ENCODE results near the gene ATP6V0A4.

Gene ATP6V0A4

DNA sequence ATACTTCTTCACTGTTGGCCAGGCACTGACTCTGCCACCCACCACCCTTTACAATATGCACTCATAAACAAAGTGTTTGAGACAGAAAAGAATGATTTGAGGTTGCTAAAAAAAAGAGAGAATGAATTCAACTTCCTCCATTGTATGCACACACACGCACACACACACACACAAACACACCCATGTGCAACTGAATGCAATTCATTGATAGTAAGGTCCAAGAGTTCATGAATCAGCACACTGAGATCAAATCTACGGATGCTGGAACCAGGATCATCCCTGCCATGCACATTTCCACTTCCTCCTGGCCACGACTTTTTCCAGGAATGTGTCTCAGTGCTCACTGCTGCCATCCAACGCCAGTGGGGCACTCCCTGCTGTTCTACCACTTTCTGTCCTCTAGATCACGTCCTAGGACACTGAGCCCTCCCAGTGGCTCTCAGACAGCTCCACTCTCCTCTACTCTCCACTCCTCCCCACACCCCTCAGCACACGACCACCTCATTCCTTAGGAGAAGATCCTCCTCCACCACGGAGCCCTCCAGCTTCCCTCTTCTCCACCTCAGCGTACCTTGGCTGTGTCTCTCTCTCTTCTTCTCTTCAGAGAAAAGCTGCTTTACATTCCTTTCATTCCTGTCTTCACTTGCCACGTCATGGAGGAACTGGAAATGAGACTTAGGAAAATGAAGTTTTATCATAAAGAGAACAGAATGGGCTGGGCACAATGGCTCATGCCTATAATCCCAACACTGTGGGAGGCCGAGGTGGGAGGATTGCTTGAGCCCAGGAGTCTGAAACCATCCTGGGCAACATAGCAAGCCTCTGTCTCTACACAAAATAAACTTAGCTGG, 12.2 kb downstream of the ATP6V0A4 start:
- Mint-ChIP-seq H3K9me3 (peaks cover 10 to 14% of the 10 kb centered on the region in 2 donors), H3K4me3 (no peak overlapping the region), H3K27ac (no peak overlapping the region), H3K4me1 (no peaks in the 10 kb centered on the region), H3K27me3 (peaks cover 8 to 9% of the 10 kb centered on the region in 2 donors), H3K36me3 (peaks cover 1 to 3% of the 10 kb centered on the region in 2 donors)
- no peak for ATAC-seq (replicated peaks)
- no peak for DNase-seq

GRCh38 chr7:138784692-138785091, 13.3 kb downstream of the ATP6V0A4 start:
- Mint-ChIP-seq H3K27me3 (peaks cover 8 to 9% of the 10 kb centered on the region in 2 donors), H3K27ac (no peak overlapping the region), H3K9me3 (peaks cover 11 to 14% of the 10 kb centered on the region in 2 donors), H3K36me3 (peaks cover 1 to 3% of the 10 kb centered on the region in 2 donors), H3K4me3 (no peak overlapping the region), H3K4me1 (no peaks in the 10 kb centered on the region)
- ATAC-seq (replicated peaks) (no peak), DNase-seq (no peak)

GRCh38 chr7:138781004-138781403, 17.0 kb downstream of the ATP6V0A4 start:
- ATAC-seq (replicated peaks) (no peak), DNase-seq (no peak)
- H3K4me3 Mint-ChIP-seq: no peak overlapping the region
- H3K4me1 Mint-ChIP-seq: no peaks in the 10 kb centered on the region
- H3K36me3 Mint-ChIP-seq: peaks cover 0 to 1% of the 10 kb centered on the region in 2 donors
- H3K27me3 Mint-ChIP-seq: peaks cover 7 to 8% of the 10 kb centered on the region in 2 donors
- no peak overlapping the region for H3K27ac Mint-ChIP-seq
- H3K9me3 Mint-ChIP-seq: peaks cover 4 to 6% of the 10 kb centered on the region in 2 donors

GRCh38 chr7:138776166-138776833, 21.7 kb downstream of the ATP6V0A4 start:
- no peak for ATAC-seq (replicated peaks)
- no peaks in the 10 kb centered on the region for H3K36me3 Mint-ChIP-seq

GRCh38 chr7:138773817-138774216, 24.2 kb downstream of the ATP6V0A4 start:
- ATAC-seq (replicated peaks) (no peak), DNase-seq (no peak)
- no peaks in the 10 kb centered on the region for H3K9me3 Mint-ChIP-seq
- no peak overlapping the region for H3K4me3 Mint-ChIP-seq
- no peaks in the 10 kb centered on the region for H3K36me3 Mint-ChIP-seq
- H3K4me1 Mint-ChIP-seq: no peaks in the 10 kb centered on the region
- H3K27ac Mint-ChIP-seq: no peak overlapping the region
- peaks cover 5 to 10% of the 10 kb centered on the region in 2 donors for H3K27me3 Mint-ChIP-seq

More at GRCh38 chr7:138776166-138776833, 21.7 kb downstream of the ATP6V0A4 start:
- peaks cover 0 to 1% of the 10 kb centered on the region in 2 donors for H3K9me3 Mint-ChIP-seq
- peaks cover 4 to 5% of the 10 kb centered on the region in 2 donors for H3K27me3 Mint-ChIP-seq
- no peak overlapping the region for H3K27ac Mint-ChIP-seq
- no peak overlapping the region for H3K4me3 Mint-ChIP-seq
- no peaks in the 10 kb centered on the region for H3K4me1 Mint-ChIP-seq
- no peak for DNase-seq

GRCh38 chr7:138773176-138773575, 24.8 kb downstream of the ATP6V0A4 start:
- ATAC-seq (replicated peaks) (no peak), DNase-seq (no peak)
- no peaks in the 10 kb centered on the region for H3K36me3 Mint-ChIP-seq
- no peak overlapping the region for H3K4me3 Mint-ChIP-seq
- no peak overlapping the region for H3K27ac Mint-ChIP-seq
- H3K27me3 Mint-ChIP-seq: peaks cover 5 to 10% of the 10 kb centered on the region in 2 donors
- H3K9me3 Mint-ChIP-seq: no peaks in the 10 kb centered on the region
- H3K4me1 Mint-ChIP-seq: no peaks in the 10 kb centered on the region

DNA sequence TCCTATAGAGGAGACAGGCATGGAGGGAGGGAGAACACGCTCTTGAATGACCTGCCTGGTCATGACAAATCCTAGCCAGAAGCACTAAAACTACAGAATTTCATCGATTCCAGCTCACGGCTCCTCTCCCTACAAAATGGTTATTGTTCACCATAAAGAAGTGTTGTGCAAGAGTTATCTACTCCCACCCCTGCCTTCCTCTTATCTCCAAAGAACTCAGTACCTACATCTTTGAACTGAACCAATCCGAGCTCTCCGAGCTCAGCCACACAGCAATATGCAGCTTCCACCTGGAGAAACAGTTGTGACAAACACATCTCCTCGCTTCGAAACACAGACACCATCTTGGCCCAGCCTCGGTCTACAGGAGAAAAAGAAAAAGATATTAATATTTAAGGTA, 27.1 kb downstream of the ATP6V0A4 start:
- Mint-ChIP-seq H3K27me3 (peaks cover 5 to 10% of the 10 kb centered on the region in 2 donors), H3K4me1 (no peaks in the 10 kb centered on the region), H3K9me3 (no peaks in the 10 kb centered on the region)

DNA sequence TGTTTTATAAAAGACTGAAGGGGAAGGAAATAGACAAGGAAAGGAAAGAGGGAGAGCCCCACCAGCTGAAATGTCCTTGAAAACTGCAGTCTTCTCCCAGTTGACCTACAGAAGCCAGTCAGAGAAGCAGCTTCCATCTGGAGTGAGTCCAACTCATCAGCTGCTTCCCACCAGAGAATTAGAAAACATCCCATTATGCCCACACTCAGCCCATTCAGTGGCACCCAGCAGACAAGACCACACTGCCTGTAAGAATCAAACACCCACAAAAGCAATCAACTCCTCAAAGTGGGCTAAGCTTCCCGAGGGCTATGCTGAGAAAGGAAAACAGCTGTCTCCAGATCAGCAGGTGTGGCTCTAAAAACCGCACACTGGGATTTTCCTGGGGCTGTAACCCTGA, 29.8 kb downstream of the ATP6V0A4 start:
- ATAC-seq (replicated peaks): no peak
- H3K4me3 Mint-ChIP-seq: no peak overlapping the region
- H3K4me1 Mint-ChIP-seq: no peaks in the 10 kb centered on the region
- no peak for DNase-seq
- H3K9me3 Mint-ChIP-seq: no peaks in the 10 kb centered on the region
- no peak overlapping the region for H3K27ac Mint-ChIP-seq
- no peaks in the 10 kb centered on the region for H3K36me3 Mint-ChIP-seq
- H3K27me3 Mint-ChIP-seq: peaks cover 2 to 7% of the 10 kb centered on the region in 2 donors

More for the DNA sequence above, 27.1 kb downstream of the ATP6V0A4 start:
- no peak overlapping the region for H3K4me3 Mint-ChIP-seq
- no peaks in the 10 kb centered on the region for H3K36me3 Mint-ChIP-seq
- ATAC-seq (replicated peaks): no peak
- no peak overlapping the region for H3K27ac Mint-ChIP-seq
- no peak for DNase-seq

DNA sequence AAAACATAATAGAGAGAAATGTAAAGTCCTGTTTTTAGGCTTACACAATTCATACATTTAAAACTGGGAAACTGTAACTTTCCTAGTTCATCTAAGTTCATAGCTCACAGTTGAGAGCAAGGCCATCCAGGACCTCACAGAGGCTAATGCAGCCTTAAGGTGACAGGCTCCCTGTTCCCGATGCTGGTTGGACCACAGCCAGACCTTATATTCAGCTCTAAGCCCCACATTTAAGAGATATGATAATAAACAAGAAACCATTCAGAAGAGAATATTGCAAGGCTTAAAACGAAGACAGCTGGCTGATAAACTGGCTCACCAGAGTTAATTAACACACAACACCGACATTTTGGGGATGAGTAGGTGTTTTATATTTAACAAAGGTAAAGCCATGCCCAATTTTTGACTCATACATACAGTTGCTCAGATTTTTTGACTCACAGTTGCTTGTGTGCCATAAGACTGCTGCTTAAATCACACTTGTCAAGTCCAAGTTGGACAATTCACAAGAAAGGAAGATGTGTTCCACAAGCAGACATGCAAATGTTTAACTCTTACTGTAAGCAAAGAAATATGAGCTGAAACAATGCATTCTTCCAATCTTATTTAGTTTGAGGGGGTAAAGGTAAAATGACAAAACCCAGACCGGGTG, 41.3 kb downstream of the ATP6V0A4 start:
- Mint-ChIP-seq H3K4me1 (no peaks in the 10 kb centered on the region), H3K9me3 (no peaks in the 10 kb centered on the region), H3K4me3 (no peak overlapping the region), H3K36me3 (no peaks in the 10 kb centered on the region), H3K27me3 (no peaks in the 10 kb centered on the region), H3K27ac (no peak overlapping the region)
- ATAC-seq (replicated peaks): no peak
- DNase-seq: no peak

DNA sequence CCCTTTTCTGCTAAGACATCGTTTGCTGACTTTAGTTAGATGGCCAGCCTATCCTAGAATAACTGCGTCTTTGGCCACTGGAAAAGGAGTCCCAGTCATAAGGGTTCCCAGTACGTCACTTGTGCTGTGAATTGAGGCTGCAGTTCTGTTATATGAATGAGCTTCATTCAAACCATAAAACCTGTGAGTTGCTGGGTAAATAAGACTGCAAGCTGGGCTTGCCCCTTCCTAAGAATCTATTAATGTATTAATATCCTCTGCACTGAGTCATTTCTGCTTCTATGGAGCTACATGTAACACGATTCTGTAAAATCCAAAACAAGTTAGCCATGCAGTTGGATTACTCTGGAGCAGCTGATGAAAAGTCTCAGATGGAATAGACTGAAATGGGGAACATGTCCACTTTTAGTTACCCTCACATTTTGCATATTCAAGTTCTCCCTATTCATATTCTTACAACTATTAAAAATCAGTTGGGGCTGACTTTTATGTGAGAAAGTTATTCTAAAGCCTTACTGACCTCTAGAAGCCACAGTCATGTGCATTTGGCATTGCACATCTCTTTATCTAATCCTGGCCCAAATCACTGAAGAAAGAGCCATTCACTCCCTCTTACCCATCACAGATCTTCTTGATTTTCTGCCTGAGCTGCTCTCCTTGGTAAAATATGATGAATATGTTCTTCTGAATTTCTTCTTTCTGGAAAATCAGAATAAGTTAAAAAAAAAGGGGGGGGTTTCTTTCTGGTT, 42.0 kb downstream of the ATP6V0A4 start:
- ATAC-seq (replicated peaks) (no peak), DNase-seq (no peak)
- Mint-ChIP-seq H3K4me1 (no peaks in the 10 kb centered on the region), H3K36me3 (no peaks in the 10 kb centered on the region), H3K27ac (no peak overlapping the region), H3K9me3 (no peaks in the 10 kb centered on the region), H3K27me3 (peaks cover 0 to 6% of the 10 kb centered on the region in 2 donors), H3K4me3 (no peak overlapping the region)

- Mint-ChIP-seq H3K4me1 (no peaks in the 10 kb centered on the region), H3K27ac (no peak overlapping the region), H3K36me3 (no peaks in the 10 kb centered on the region), H3K9me3 (no peaks in the 10 kb centered on the region), H3K4me3 (no peak overlapping the region), H3K27me3 (peaks cover 0 to 12% of the 10 kb centered on the region in 2 donors)
- ATAC-seq (replicated peaks) (no peak), DNase-seq (no peak)
Observed at GRCh38 chr7:138755331-138755747, 42.7 kb downstream of the ATP6V0A4 start.

DNA sequence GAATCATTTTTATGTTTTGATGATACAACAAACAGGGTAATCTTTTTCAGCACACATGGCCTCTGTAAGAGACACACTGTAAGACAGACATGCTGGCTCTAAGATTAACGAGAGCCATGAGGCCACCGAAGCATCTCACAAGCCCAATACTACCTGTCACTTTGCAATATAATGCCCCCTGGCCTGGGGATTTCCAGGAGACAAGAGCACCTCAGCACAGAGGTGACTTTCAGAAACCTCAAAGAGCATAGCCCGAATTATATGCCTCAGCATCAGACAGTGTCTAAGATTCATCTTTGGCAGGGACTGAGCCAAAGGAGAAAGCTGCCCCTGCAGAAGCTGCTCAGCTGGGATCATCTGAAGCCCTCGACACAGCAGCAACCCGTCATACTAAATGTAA, 44.4 kb downstream of the ATP6V0A4 start:
- no peaks in the 10 kb centered on the region for H3K9me3 Mint-ChIP-seq
- H3K27me3 Mint-ChIP-seq: peaks cover 0 to 12% of the 10 kb centered on the region in 2 donors
- H3K4me3 Mint-ChIP-seq: no peak overlapping the region
- H3K4me1 Mint-ChIP-seq: no peaks in the 10 kb centered on the region
- no peaks in the 10 kb centered on the region for H3K36me3 Mint-ChIP-seq
- ATAC-seq (replicated peaks) (no peak), DNase-seq (no peak)
- no peak overlapping the region for H3K27ac Mint-ChIP-seq

DNA sequence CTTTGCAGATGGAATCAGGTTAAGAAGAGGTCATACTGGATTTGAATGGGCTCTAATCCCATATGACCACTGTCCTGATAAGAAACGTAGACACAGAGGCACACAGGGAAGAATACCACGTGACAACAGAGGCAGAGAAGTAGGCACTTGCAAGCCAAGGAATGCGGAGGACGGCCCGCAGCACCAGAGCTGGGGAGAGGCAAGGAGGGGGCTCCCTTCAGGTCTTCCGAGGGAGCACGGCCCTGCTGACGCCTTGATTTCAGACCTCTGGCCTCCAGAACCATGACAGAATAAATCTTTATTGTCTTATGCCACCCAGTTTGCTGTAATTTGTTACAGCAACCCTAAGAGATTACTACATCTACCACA, 44.9 kb downstream of the ATP6V0A4 start:
- DNase-seq: no peak
- no peaks in the 10 kb centered on the region for H3K4me1 Mint-ChIP-seq
- no peak overlapping the region for H3K4me3 Mint-ChIP-seq
- no peak overlapping the region for H3K27ac Mint-ChIP-seq
- ATAC-seq (replicated peaks): no peak
- peaks cover 0 to 12% of the 10 kb centered on the region in 2 donors for H3K27me3 Mint-ChIP-seq
- H3K36me3 Mint-ChIP-seq: no peaks in the 10 kb centered on the region
- H3K9me3 Mint-ChIP-seq: no peaks in the 10 kb centered on the region
